Upper lobe of left lung (tissue), 4 donors: Measurements from ENCODE around the gene NUDCD3.

Experiments used
- POLR2A ChIP-seq, 4 donors: fragments of 450-650 bp; IDR thresholded peaks; one replicate each; pipeline ENCODE4 v1.5.1; 2016 to 2017; ENCODE audit warnings: antibody characterized with exemption in 4 of 4, mild to moderate bottlenecking in 2 of 4
- TF ChIP-seq, protein P1 (sequence below), 6 experiments: fragments of 450-650 bp in 4 of 6; fragments of 200-600 bp in 2 of 6; sonication (generic) in 2 of 6; IDR thresholded peaks; one replicate each; pipeline ENCODE4 v1.5.1; 2016 to 2019; ENCODE audit warnings: antibody characterized with exemption in 6 of 6

GRCh38 chr7:44415047-44415446 is 75.4 kb downstream of the NUDCD3 start:
- TF ChIP-seq POLR2A (IDR thresholded peaks at IDR 0.05): no peak
- TF ChIP-seq, protein P1, sequence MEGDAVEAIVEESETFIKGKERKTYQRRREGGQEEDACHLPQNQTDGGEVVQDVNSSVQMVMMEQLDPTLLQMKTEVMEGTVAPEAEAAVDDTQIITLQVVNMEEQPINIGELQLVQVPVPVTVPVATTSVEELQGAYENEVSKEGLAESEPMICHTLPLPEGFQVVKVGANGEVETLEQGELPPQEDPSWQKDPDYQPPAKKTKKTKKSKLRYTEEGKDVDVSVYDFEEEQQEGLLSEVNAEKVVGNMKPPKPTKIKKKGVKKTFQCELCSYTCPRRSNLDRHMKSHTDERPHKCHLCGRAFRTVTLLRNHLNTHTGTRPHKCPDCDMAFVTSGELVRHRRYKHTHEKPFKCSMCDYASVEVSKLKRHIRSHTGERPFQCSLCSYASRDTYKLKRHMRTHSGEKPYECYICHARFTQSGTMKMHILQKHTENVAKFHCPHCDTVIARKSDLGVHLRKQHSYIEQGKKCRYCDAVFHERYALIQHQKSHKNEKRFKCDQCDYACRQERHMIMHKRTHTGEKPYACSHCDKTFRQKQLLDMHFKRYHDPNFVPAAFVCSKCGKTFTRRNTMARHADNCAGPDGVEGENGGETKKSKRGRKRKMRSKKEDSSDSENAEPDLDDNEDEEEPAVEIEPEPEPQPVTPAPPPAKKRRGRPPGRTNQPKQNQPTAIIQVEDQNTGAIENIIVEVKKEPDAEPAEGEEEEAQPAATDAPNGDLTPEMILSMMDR (IDR thresholded peaks at IDR 0.05): no peak
